ENCODE data around the gene MAP3K2. TPM values are rescaled to one million over a fixed set of nuclear protein-coding genes. Genes with fewer than 3 reads are reported as not detected.

The MAP3K2 gene
- total and polyA plus RNA-seq, 10 of the 15 experiments (the other 5 are each of a cell fraction or from before 2014, with no cell fraction given) = 2.7 to 39.6 (median 16.1) TPM

GRCh38 chr2:127426501-127427354, 39.0 kb upstream of the MAP3K2 start:
- H3K27ac ChIP-seq (ENCODE audit: control insufficient read depth, insufficient read depth) = no peak overlapping the region
- no TSS peak for BruUV-seq (replicated peaks)
- POLR2A ChIA-PET = no interaction called here
- intact Hi-C loops (cut with micrococcal nuclease; ENCODE audit: unreplicated experiment) (no loop called here), in situ Hi-C loops (cut with MboI) (no loop called here)
- DNase-seq (ENCODE audit: low read depth, low spot score) (no peak), ATAC-seq (no peak), FAIRE-seq (no peak)
- CTCF ChIA-PET = no interaction called here
- H3K36me3 ChIP-seq (ENCODE audit: control insufficient read depth in 2 of 2, insufficient read depth in 2 of 2, low read length in 1 of 2) = no peaks in the 10 kb centered on the region
- H3K4me3 ChIP-seq = no peak overlapping the region
- 56% methylated on average over 10 of the region's 10 CpGs for WGBS (ENCODE audit: insufficient coverage, insufficient replicate concordance, low lambda C conversion rate, missing lambda C conversion rate)
- H3K27me3 ChIP-seq (replicated peaks in 1 of 2; ENCODE audit: control insufficient read depth in 2 of 2, insufficient read depth in 2 of 2, low read length in 1 of 2) = peaks cover 4 to 6% of the 10 kb centered on the region in 2 experiments
- no peaks in the 10 kb centered on the region for H4K20me1 ChIP-seq (ENCODE audit: control insufficient read depth, insufficient read depth)
- no peak overlapping the region for H3K4me2 ChIP-seq (ENCODE audit: control insufficient read depth, insufficient read depth)
- no peak for TF ChIP-seq ZNF24 (IDR thresholded peaks at IDR 0.05)
- no peak for TF ChIP-seq RUNX3 (IDR thresholded peaks at IDR 0.05; ENCODE audit: low read length)
- no peak for TF ChIP-seq NRF1 (conservative IDR thresholded peaks at IDR 0.05; ENCODE audit: low read depth, low read length)
- TF ChIP-seq EGR1 (IDR thresholded peaks at IDR 0.05; ENCODE audit: borderline replicate concordance in 1 of 2, low read depth in 2 of 2, low read length in 2 of 2) = no peak
- no peak overlapping the region for H3K9ac ChIP-seq (ENCODE audit: control insufficient read depth, insufficient read depth, low read length)
- SMC1A ChIA-PET (ENCODE audit: uncharacterized antibody, unreplicated experiment) = interaction anchor here (0.5 kb wide), 1 partner anchor 182 kb away, joined by 3 read pairs; no protein-coding TSS in a partner anchor
- no peaks in the 10 kb centered on the region for H3K4me1 ChIP-seq (ENCODE audit: control insufficient read depth, insufficient read depth, low read length)
- no peak overlapping the region for H2AFZ ChIP-seq (ENCODE audit: control insufficient read depth, low read depth, low read length)
- RAD21 ChIA-PET (ENCODE audit: unreplicated experiment) = no interaction called here
- no peaks in the 10 kb centered on the region for H3K79me2 ChIP-seq (ENCODE audit: control insufficient read depth, insufficient read depth, low read length)
- no peaks in the 10 kb centered on the region for H3K9me3 ChIP-seq (replicated peaks; ENCODE audit: control insufficient read depth, insufficient read depth, low read length)

GRCh38 chr2:127425540-127426490, 38.0 kb upstream of the MAP3K2 start:
- Histone ChIP-seq H4K20me1 (ENCODE audit: control insufficient read depth, insufficient read depth) (no peaks in the 10 kb centered on the region), H3K27ac (ENCODE audit: control insufficient read depth, insufficient read depth) (no peak overlapping the region), H3K9me3 (replicated peaks; ENCODE audit: control insufficient read depth, insufficient read depth, low read length) (no peaks in the 10 kb centered on the region), H3K79me2 (ENCODE audit: control insufficient read depth, insufficient read depth, low read length) (no peaks in the 10 kb centered on the region), H3K4me3 (no peak overlapping the region), H2AFZ (ENCODE audit: control insufficient read depth, low read depth, low read length) (no peak overlapping the region), H3K27me3 (replicated peaks in 1 of 2; ENCODE audit: control insufficient read depth in 2 of 2, insufficient read depth in 2 of 2, low read length in 1 of 2) (peaks cover 4 to 6% of the 10 kb centered on the region in 2 experiments), H3K4me2 (ENCODE audit: control insufficient read depth, insufficient read depth) (no peak overlapping the region), H3K36me3 (ENCODE audit: control insufficient read depth in 2 of 2, insufficient read depth in 2 of 2, low read length in 1 of 2) (no peaks in the 10 kb centered on the region), H3K4me1 (ENCODE audit: control insufficient read depth, insufficient read depth, low read length) (no peaks in the 10 kb centered on the region), H3K9ac (ENCODE audit: control insufficient read depth, insufficient read depth, low read length) (no peak overlapping the region)
- ChIA-PET POLR2A (no interaction called here), RAD21 (ENCODE audit: unreplicated experiment) (no interaction called here), SMC1A (ENCODE audit: uncharacterized antibody, unreplicated experiment) (no interaction called here), CTCF (no interaction called here)
- 64% methylated on average over 14 of the region's 16 CpGs for WGBS (ENCODE audit: insufficient coverage, insufficient replicate concordance, low lambda C conversion rate, missing lambda C conversion rate)
- FAIRE-seq = no peak
- in situ Hi-C loops (cut with MboI) = no loop called here
- no TSS peak for BruUV-seq (replicated peaks)
- intact Hi-C loops (cut with micrococcal nuclease; ENCODE audit: unreplicated experiment) = no loop called here
- ATAC-seq = no peak
- no peak for DNase-seq (ENCODE audit: low read depth, low spot score)
- TF ChIP-seq LARP7 (IDR thresholded peaks at IDR 0.05) = no peak
- TF ChIP-seq HDAC2 (IDR thresholded peaks at IDR 0.05) = no peak
- no peak for TF ChIP-seq TCF3 (IDR thresholded peaks at IDR 0.05; ENCODE audit: borderline replicate concordance, insufficient read depth, low read depth, low read length)
- TF ChIP-seq SIX5 (IDR thresholded peaks at IDR 0.05; ENCODE audit: low read depth, low read length, severe bottlenecking) = no peak
- no peak for TF ChIP-seq HSF1 (IDR thresholded peaks at IDR 0.05; ENCODE audit: low read depth, low read length)
- no peak for TF ChIP-seq RCOR1 (conservative IDR thresholded peaks at IDR 0.05; ENCODE audit: low read depth, low read length)
- no peak for TF ChIP-seq WRNIP1 (IDR thresholded peaks at IDR 0.05; ENCODE audit: borderline replicate concordance, low read depth, low read length)
- no peak for TF ChIP-seq KLF5 (IDR thresholded peaks at IDR 0.05; ENCODE audit: partially characterized antibody)
- TF ChIP-seq STAT1 (conservative IDR thresholded peaks at IDR 0.05) = no peak
- TF ChIP-seq ESRRA (IDR thresholded peaks at IDR 0.05; ENCODE audit: low read length) = no peak
